ENCODE results near the gene GRID1. TPM values are rescaled to one million over a fixed set of nuclear protein-coding genes. Genes with fewer than 3 reads are reported as not detected.

Gene GRID1
- total and polyA plus RNA-seq, 11 donors: 0.69 to 3.4 (median 1.6) TPM

- intact Hi-C loops (cut with DNase I): loop anchor here in 6 of 10 donors (5.0 to 10.0 kb wide), 7 partner anchors 258 to 575 kb away; no protein-coding TSS in a partner anchor
- Histone ChIP-seq H3K27me3 (peaks cover 8 to 47% (median 23%) of the 10 kb centered on the region in 9 donors), H3K4me1 (peaks cover 0 to 60% (median 19%) of the 10 kb centered on the region in 12 donors), H3K36me3 (no peaks in the 10 kb centered on the region), H3K4me3 (no peak overlapping the region), H3K27ac (peak overlapping the region in 1 of 12 donors; percentile 29), H3K9me3 (no peaks in the 10 kb centered on the region)
- 49 to 59% (median 54%) methylated on average over 15 of the region's 15 CpGs for WGBS, 4 donors
- ATAC-seq (peak in 1 of 4 donors; percentile 1), DNase-seq (peak in 1 of 5 donors; percentile 45)
- TF ChIP-seq CTCF (IDR thresholded peaks at IDR 0.05) (no peak), POLR2A (IDR thresholded peaks at IDR 0.05) (no peak)
Measured at GRCh38 chr10:86362586-86363183, 3.9 kb downstream of the GRID1 start.

- H3K27ac ChIP-seq: peak overlapping the region in 2 of 12 donors; percentile 3 to 28
- peaks cover 0 to 57% (median 19%) of the 10 kb centered on the region in 12 donors for H3K4me1 ChIP-seq
- WGBS, 4 donors: 76 to 100% (median 81%) methylated on average over 2 of the region's 2 CpGs
- no peaks in the 10 kb centered on the region for H3K9me3 ChIP-seq
- ATAC-seq (no peak), DNase-seq (no peak)
- no peak overlapping the region for H3K4me3 ChIP-seq
- peaks cover 2 to 42% (median 18%) of the 10 kb centered on the region in 9 donors for H3K27me3 ChIP-seq
- no peak for TF ChIP-seq POLR2A (IDR thresholded peaks at IDR 0.05)
- no peak for TF ChIP-seq CTCF (IDR thresholded peaks at IDR 0.05)
- intact Hi-C loops (cut with DNase I): loop anchor here in 6 of 10 donors (5.0 to 10.0 kb wide), 7 partner anchors 257 to 575 kb away; no protein-coding TSS in a partner anchor
- no peaks in the 10 kb centered on the region for H3K36me3 ChIP-seq
Measured at GRCh38 chr10:86362129-86362527, 4.5 kb downstream of the GRID1 start.

DNA sequence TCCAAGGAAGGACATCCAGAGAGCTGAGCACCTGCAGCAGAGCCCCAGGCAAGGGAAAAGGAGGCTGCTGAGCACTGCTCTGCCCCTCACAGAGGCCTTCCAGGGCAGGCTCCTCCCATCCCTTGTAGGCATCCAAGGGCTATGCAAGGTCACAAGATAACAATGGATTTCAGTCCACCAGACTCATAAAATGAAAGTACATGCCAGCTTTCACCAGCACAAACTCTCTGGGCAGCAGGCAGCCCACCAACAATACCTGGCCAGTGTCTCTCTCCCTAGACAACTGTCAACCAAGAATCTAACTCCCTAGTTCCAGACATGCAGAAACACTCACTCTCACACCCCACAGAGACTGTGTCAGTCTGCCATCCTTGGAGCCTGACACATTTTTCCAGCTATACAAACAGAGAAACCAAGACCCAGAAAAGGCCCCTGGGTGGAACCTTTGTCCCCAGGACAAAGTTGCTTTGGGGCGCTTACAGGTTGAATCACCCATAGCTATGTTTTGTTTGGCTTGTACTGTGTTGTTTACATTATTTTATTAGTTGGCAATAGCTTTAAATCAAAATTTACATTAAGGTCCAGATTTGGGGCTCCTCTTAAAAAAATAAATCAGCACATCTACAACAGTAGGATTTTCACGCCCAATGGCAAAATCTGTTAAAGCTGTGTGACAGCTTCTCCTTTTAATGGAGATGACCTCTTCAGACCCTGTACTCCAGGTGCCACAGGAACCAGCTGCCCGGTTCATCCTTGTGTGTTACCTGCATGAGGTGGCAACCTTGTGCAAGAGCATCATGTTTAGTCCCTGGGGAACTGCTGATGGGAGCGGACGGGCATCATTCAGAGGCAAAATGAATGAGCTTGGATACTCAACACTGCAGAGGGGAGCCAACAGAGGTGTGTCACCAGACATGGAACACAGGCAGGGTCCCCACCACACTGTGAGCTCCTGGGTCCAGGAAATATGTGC lies 5.2 kb downstream of the GRID1 start:
- H3K4me1 ChIP-seq: peaks cover 0 to 54% (median 16%) of the 10 kb centered on the region in 12 donors
- no peak overlapping the region for H3K4me3 ChIP-seq
- peak overlapping the region in 6 of 12 donors; percentile 3 to 61 (median 23) for H3K27ac ChIP-seq
- WGBS, 4 donors: 86 to 87% (median 87%) methylated on average over 5 of the region's 5 CpGs
- intact Hi-C loops (cut with DNase I): loop anchor here in 6 of 10 donors (5.0 to 10.0 kb wide), 7 partner anchors 257 to 574 kb away; no protein-coding TSS in a partner anchor
- TF ChIP-seq CTCF (IDR thresholded peaks at IDR 0.05) (no peak), POLR2A (IDR thresholded peaks at IDR 0.05) (no peak)
- H3K36me3 ChIP-seq: no peaks in the 10 kb centered on the region
- ATAC-seq (peak; percentile 72 to 87 (median 80)), DNase-seq (peak; percentile 32 to 56 (median 45))
- peaks cover 0 to 36% (median 14%) of the 10 kb centered on the region in 9 donors for H3K27me3 ChIP-seq
- H3K9me3 ChIP-seq: no peaks in the 10 kb centered on the region
